Articular chondrocyte of knee joint (primary cell): ENCODE results near the gene KRTAP13-3. TPM values are rescaled to one million over a fixed set of nuclear protein-coding genes. Genes with fewer than 3 reads are reported as not detected.

Source experiments
- total RNA-seq: library from RNA; depleted of rRNA; stranded (reverse); fragments of >200 nt; gene quantifications from 2 replicates; pipeline ENCODE4 v1.2.3, GENCODE V29; 2012

Gene KRTAP13-3, protein sequence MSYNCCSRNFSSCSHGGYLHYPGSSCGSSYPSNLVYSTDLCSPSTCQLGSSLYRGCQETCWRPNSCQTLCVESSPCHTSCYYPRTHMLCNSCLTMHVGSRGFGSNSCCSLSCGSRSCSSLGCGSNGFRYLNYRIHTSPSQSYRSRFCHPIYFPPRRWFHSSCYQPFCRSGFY
- not detected in 2 replicates for total RNA-seq

DNA sequence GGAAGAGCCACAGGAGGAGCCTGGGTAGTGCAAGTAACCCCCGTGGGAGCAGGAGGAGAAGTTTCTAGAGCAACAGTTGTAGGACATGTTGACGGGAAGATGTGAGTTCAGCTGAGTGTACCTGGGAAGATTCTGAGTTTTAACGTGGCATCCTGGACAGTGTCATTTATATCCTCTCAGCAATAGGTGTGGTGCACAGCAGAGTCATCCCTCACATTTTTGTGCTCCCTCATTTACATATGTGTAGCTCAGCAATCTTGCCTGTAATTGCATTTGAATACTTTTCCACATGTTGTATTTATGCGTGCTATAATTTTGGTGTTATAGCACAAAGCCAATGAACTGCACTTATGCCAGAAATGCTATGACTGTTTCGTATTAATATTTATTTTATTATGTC lies at the start of gene KRTAP13-3:
Gene KRTAP13-3, minus strand, starts transcription at position 101 of the 400 bp plus-strand sequence. Its CDS starts 14 bp downstream, at position 87.

DNA sequence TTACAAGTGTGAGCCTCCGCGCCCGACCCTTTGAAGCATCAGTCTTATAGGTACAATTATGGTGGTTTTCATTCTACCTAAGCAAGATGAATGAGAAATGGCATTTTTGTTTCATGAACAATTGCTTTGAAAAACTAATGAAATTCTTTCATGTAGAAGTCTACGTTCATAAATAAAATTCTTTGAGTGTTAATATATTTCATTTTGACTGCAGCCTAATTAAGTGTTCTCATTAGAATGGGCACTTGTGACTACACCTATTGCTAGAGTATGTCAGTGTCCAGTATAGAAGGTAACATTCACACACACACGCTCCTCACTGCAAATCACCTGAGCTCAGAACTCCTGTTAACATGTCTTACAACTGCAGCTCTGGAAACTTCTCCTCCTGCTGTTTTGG lies 14.2 kb upstream of the KRTAP13-3 start, which contains the start of gene KRTAP15-1:
Gene KRTAP15-1, plus strand, starts transcription at position 301 of the 400 bp plus-strand sequence. Its CDS starts 53 bp downstream, at position 354.

DNA sequence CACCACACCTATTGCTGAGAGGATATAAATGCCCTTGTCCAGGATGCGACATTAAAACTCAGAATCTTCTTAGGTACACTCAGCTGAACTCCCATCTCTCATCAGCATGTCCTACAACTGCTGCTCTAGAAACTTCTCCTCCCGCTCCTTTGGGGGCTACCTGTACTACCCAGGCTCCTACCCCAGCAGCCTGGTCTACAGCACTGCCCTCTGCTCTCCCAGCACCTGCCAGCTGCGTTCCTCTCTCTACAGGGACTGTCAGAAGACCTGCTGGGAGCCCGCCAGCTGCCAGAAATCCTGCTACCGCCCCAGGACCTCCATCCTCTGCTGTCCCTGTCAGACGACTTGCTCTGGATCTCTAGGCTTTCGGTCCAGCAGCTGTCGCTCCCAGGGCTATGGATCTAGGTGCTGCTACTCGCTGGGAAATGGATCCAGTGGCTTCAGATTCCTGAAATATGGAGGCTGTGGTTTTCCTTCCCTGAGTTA lies 4.5 kb upstream of the KRTAP13-3 start, which contains the start of gene KRTAP13-4:
Gene KRTAP13-4, plus strand, starts transcription at position 51 of the 486 bp plus-strand sequence. Its CDS starts 56 bp downstream, at position 107.

DNA sequence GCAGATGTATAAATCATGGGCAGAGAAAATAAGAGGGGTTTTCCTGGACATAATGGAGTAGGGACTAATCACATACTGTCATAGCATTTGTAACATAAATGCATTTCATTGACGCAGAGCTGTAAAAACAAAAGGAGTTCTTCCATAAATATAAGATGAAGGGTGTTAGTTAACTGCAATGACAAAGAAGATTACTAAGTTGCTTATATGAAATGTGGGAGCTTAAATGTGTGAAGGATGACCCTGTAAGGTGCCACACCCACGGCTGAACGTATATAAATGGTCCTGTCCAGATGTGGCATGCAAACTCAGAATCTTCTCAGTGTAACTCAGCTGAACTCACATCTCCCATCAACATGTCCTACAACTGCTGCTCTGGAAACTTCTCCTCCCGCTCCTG lies 30.0 kb downstream of the KRTAP13-3 start, which contains the start of gene KRTAP13-1:
Gene KRTAP13-1, plus strand, starts transcription at position 301 of the 400 bp plus-strand sequence. Its CDS starts 56 bp downstream, at position 357.

Other genes starting within 250 kb of the KRTAP13-3 start
- not detected in 2 replicates for gene CLDN8, start 209.8 kb downstream of the KRTAP13-3 start, total RNA-seq
- not detected in 2 replicates for gene KRTAP24-1, start 143.0 kb downstream of the KRTAP13-3 start, total RNA-seq
- gene KRTAP25-1, start 136.4 kb downstream of the KRTAP13-3 start, total RNA-seq: not detected in 2 replicates
- gene KRTAP26-1, start 105.6 kb downstream of the KRTAP13-3 start, total RNA-seq: not detected in 2 replicates
- not detected in 2 replicates for gene KRTAP27-1, start 88.2 kb downstream of the KRTAP13-3 start, total RNA-seq
- gene KRTAP23-1, start 77.3 kb downstream of the KRTAP13-3 start, total RNA-seq: not detected in 2 replicates
- not detected in 2 replicates for gene KRTAP13-2, start 53.7 kb downstream of the KRTAP13-3 start, total RNA-seq
- not detected in 2 replicates for gene KRTAP13-1, start 29.9 kb downstream of the KRTAP13-3 start, total RNA-seq
- not detected in 2 replicates for gene KRTAP13-4, start 4.3 kb upstream of the KRTAP13-3 start, total RNA-seq
- not detected in 2 replicates for gene KRTAP15-1, start 14.3 kb upstream of the KRTAP13-3 start, total RNA-seq
- not detected in 2 replicates for gene KRTAP19-1, start 54.4 kb upstream of the KRTAP13-3 start, total RNA-seq
- not detected in 2 replicates for gene KRTAP19-2, start 61.5 kb upstream of the KRTAP13-3 start, total RNA-seq
- gene KRTAP19-3, start 66.1 kb upstream of the KRTAP13-3 start, total RNA-seq: not detected in 2 replicates
- not detected in 2 replicates for gene KRTAP19-4, start 71.2 kb upstream of the KRTAP13-3 start, total RNA-seq
- gene KRTAP19-5, start 76.2 kb upstream of the KRTAP13-3 start, total RNA-seq: not detected in 2 replicates
- not detected in 2 replicates for gene KRTAP19-6, start 115.9 kb upstream of the KRTAP13-3 start, total RNA-seq
- gene KRTAP19-7, start 135.4 kb upstream of the KRTAP13-3 start, total RNA-seq: not detected in 2 replicates
- not detected in 2 replicates for gene KRTAP22-2, start 164.5 kb upstream of the KRTAP13-3 start, total RNA-seq
- gene KRTAP6-3, start 166.5 kb upstream of the KRTAP13-3 start, total RNA-seq: not detected in 2 replicates
- gene KRTAP6-2, start 173.0 kb upstream of the KRTAP13-3 start, total RNA-seq: not detected in 2 replicates
- not detected in 2 replicates for gene KRTAP22-1, start 175.2 kb upstream of the KRTAP13-3 start, total RNA-seq
- not detected in 2 replicates for gene KRTAP6-1, start 188.0 kb upstream of the KRTAP13-3 start, total RNA-seq
- not detected in 2 replicates for gene KRTAP20-1, start 190.5 kb upstream of the KRTAP13-3 start, total RNA-seq
- gene KRTAP20-4, start 194.7 kb upstream of the KRTAP13-3 start, total RNA-seq: not detected in 2 replicates
- gene KRTAP20-2, start 209.3 kb upstream of the KRTAP13-3 start, total RNA-seq: not detected in 2 replicates
- not detected in 2 replicates for gene KRTAP20-3, start 216.9 kb upstream of the KRTAP13-3 start, total RNA-seq